Ectodermal cell (in vitro differentiated cells): Measurements from ENCODE around the gene SMIM12.
"Not testable (repeated sequence)": the region's sequence is repeated elsewhere in the genome, so short reads cannot be mapped to it uniquely, and the experiment has no call there.

ENCODE experiments used
- H3K27ac ChIP-seq: 2 replicates; pipeline ENCODE4 v1.7.0; 2013; ENCODE audit warnings: mild to moderate bottlenecking, low read depth, low read length; ENCODE audit not compliant: insufficient read depth, poor library complexity, severe bottlenecking
- H3K27me3 ChIP-seq: 2 replicates; pipeline ENCODE4 v1.7.0; 2013; ENCODE audit warnings: mild to moderate bottlenecking, low read length; ENCODE audit not compliant: insufficient read depth, control insufficient read depth, poor library complexity, severe bottlenecking
- H3K36me3 ChIP-seq: one replicate; pipeline ENCODE4 v1.7.0; 2013; ENCODE audit warnings: low read length; ENCODE audit not compliant: control insufficient read depth, insufficient read depth
- H3K4me1 ChIP-seq: one replicate; pipeline ENCODE4 v1.7.0; 2013; ENCODE audit warnings: low read length; ENCODE audit not compliant: control insufficient read depth, insufficient read depth
- H3K4me3 ChIP-seq: 2 replicates; pipeline ENCODE4 v1.7.0; 2013; ENCODE audit warnings: low read depth, low read length, control low read depth; ENCODE audit not compliant: insufficient read depth
- H3K9me3 ChIP-seq: 2 replicates; pipeline ENCODE4 v1.7.0; 2013; ENCODE audit warnings: mild to moderate bottlenecking, low read length, moderate library complexity; ENCODE audit not compliant: control insufficient read depth
- WGBS, 2 experiments: methylation state at CpG; one replicate each; pipeline ENCODE4 v1.1.7; 2013; ENCODE audit warnings: missing lambda C conversion rate in 2 of 2; 5-methylcytosine and 5-hydroxymethylcytosine counted together

The SMIM12 gene

GRCh38 chr1:34829250-34829649 is 30.3 kb downstream of the SMIM12 start:
- Histone ChIP-seq H3K27ac (no peak overlapping the region), H3K4me3 (no peak overlapping the region), H3K4me1 (no peaks in the 10 kb centered on the region), H3K9me3 (no peaks in the 10 kb centered on the region), H3K27me3 (no peaks in the 10 kb centered on the region), H3K36me3 (no peaks in the 10 kb centered on the region)
- 93 to 94% methylated on average over 3 of the region's 3 CpGs for WGBS, 2 experiments

- Histone ChIP-seq H3K9me3 (no peaks in the 10 kb centered on the region), H3K4me3 (no peak overlapping the region), H3K4me1 (no peaks in the 10 kb centered on the region), H3K36me3 (no peaks in the 10 kb centered on the region), H3K27ac (no peak overlapping the region), H3K27me3 (no peaks in the 10 kb centered on the region)
- 85 to 88% methylated on average over 2 of the region's 2 CpGs for WGBS, 2 experiments
Measured at GRCh38 chr1:34828611-34829010, 30.9 kb downstream of the SMIM12 start.

- Histone ChIP-seq H3K4me3 (no peak overlapping the region), H3K4me1 (no peaks in the 10 kb centered on the region), H3K36me3 (no peaks in the 10 kb centered on the region), H3K9me3 (no peaks in the 10 kb centered on the region), H3K27me3 (no peaks in the 10 kb centered on the region), H3K27ac (no peak overlapping the region)
- WGBS, 2 experiments, result 89% methylated on average over 5 of the region's 5 CpGs
Measured at GRCh38 chr1:34827341-34827941, 32.1 kb downstream of the SMIM12 start.

- WGBS, 2 experiments, result 86 to 89% methylated on average over 11 of the region's 11 CpGs
- Histone ChIP-seq H3K27ac (no peak overlapping the region), H3K36me3 (no peaks in the 10 kb centered on the region), H3K4me1 (no peaks in the 10 kb centered on the region), H3K9me3 (no peaks in the 10 kb centered on the region), H3K27me3 (no peaks in the 10 kb centered on the region), H3K4me3 (no peak overlapping the region)
Measured at GRCh38 chr1:34825455-34826091, 34.0 kb downstream of the SMIM12 start.

GRCh38 chr1:34824817-34825454 is 34.6 kb downstream of the SMIM12 start:
- Histone ChIP-seq H3K27ac (no peak overlapping the region), H3K36me3 (no peaks in the 10 kb centered on the region), H3K9me3 (no peaks in the 10 kb centered on the region), H3K4me1 (no peaks in the 10 kb centered on the region), H3K27me3 (no peaks in the 10 kb centered on the region), H3K4me3 (no peak overlapping the region)
- WGBS, 2 experiments, result 76 to 93% methylated on average over 3 of the region's 3 CpGs

GRCh38 chr1:34822202-34822601 is 37.3 kb downstream of the SMIM12 start:
- no peaks in the 10 kb centered on the region for H3K27me3 ChIP-seq
- no peak overlapping the region for H3K4me3 ChIP-seq
- H3K27ac ChIP-seq, result no peak overlapping the region
- 86 to 100% methylated on average over 1 to 3 of the region's 3 CpGs for WGBS, 2 experiments
- no peaks in the 10 kb centered on the region for H3K36me3 ChIP-seq
- no peaks in the 10 kb centered on the region for H3K9me3 ChIP-seq
- no peaks in the 10 kb centered on the region for H3K4me1 ChIP-seq

- H3K4me3 ChIP-seq, H3K9me3 ChIP-seq, H3K27ac ChIP-seq, H3K36me3 ChIP-seq, H3K27me3 ChIP-seq, H3K4me1 ChIP-seq: not testable (repeated sequence)
- WGBS, 2 experiments, result 92 to 100% methylated on average over 1 to 2 of the region's 2 CpGs
Measured at GRCh38 chr1:34818862-34819261, 40.7 kb downstream of the SMIM12 start.

GRCh38 chr1:34816778-34817177 is 42.8 kb downstream of the SMIM12 start:
- H3K36me3 ChIP-seq, result no peaks in the 10 kb centered on the region
- 85% methylated on average over 3 of the region's 3 CpGs; no CpG with 5 or more reads in 1 of the 2 experiments for WGBS, 2 experiments
- H3K4me1 ChIP-seq, result no peaks in the 10 kb centered on the region
- H3K9me3 ChIP-seq, result no peaks in the 10 kb centered on the region
- no peak overlapping the region for H3K27ac ChIP-seq
- H3K4me3 ChIP-seq, result no peak overlapping the region
- no peaks in the 10 kb centered on the region for H3K27me3 ChIP-seq

GRCh38 chr1:34816332-34816731 is 43.2 kb downstream of the SMIM12 start:
- Histone ChIP-seq H3K4me3 (no peak overlapping the region), H3K36me3 (no peaks in the 10 kb centered on the region), H3K27me3 (no peaks in the 10 kb centered on the region), H3K4me1 (no peaks in the 10 kb centered on the region), H3K27ac (no peak overlapping the region), H3K9me3 (no peaks in the 10 kb centered on the region)

- H3K27me3 ChIP-seq, H3K9me3 ChIP-seq, H3K4me1 ChIP-seq, H3K36me3 ChIP-seq, H3K4me3 ChIP-seq, H3K27ac ChIP-seq: not testable (repeated sequence)
- WGBS, 2 experiments, result 73 to 95% methylated on average over 3 of the region's 3 CpGs
Measured at GRCh38 chr1:34810781-34811180, 48.8 kb downstream of the SMIM12 start.
